Activated CD8-positive, alpha-beta memory T cell treated with anti-CD3 and anti-CD28 coated beads, Interleukin-2, amount 50 U/mL, for 1 hour (primary cell): ENCODE results near the gene RPS13.
"Not testable (repeated sequence)": the region's sequence is repeated elsewhere in the genome, so short reads cannot be mapped to it uniquely, and the experiment has no call there.

ENCODE experiments used
- DNase-seq: peaks from one replicate; pipeline ENCODE4 v3.0.0-alpha.2; 2020; ENCODE audit errors: extremely low read depth

The RPS13 gene

DNA sequence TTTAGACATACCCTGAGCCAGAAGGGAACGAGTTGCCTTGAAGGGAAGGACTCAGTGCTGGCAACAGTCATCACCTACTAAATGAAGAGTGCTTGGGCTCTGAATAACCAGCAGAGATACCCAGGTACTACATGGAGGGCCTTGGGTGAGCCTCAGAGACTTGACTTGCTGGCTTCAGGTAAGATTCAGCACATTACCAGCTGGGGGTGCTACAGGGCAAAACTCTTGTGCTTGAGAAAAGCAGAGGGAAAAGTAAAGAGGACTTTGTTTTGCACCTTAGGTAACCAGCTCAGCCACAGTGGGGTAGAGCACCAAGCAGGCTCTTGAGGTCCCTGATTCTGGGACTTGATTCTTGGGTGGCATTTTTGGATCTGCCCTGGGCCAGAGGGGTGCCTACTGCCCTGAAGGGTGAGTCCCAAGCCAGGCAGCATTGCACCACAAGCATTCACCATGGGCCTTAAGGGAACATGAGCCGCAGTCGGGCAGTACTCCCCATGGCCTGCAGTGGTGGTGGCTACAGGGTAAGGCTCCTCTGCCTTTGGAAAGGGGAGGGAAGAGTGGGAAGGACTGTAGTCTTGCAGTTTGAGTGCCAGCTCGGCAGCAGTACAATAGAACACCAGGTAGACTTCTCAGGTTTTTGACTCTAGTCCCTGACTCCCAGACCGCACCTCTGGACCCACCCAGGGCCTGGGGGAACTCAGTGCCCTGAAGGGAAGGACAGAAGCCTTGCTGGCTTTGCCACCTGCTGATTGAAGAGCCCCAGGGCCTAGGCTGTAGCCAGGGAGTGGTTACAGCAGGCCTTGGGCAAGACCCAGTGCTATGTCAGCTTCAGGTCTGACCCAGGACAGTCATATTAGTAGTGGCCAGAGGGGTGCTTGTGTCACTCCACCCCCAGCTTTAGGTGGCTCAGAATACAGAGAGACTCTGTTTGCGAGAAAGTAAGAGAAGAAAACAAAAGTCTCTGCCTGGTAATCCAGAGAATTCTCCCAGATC lies 40.5 kb downstream of the RPS13 start:
- no peak for DNase-seq

- DNase-seq, result not testable (repeated sequence)
Measured at GRCh38 chr11:17034027-17034426, 43.4 kb downstream of the RPS13 start.

- no peak for DNase-seq
Measured at GRCh38 chr11:17026487-17027082, 50.9 kb downstream of the RPS13 start.

GRCh38 chr11:17024924-17025323 lies 52.5 kb downstream of the RPS13 start:
- DNase-seq, result no peak
